Endothelial cell of umbilical vein (primary cell): ENCODE results near the gene RCVRN. TPM values are rescaled to one million over a fixed set of nuclear protein-coding genes. Genes with fewer than 3 reads are reported as not detected.

Experiments
- BruUV-seq: library from RNA; stranded (reverse); fragments of 400-500 nt; replicated peaks from 2 replicates; lab custom pipeline; 2021; lab: Mats Ljungman, UMichigan
- CTCF ChIA-PET: fragments of 300-600, 350-600 bp; sonication (Branson Sonifier 250); formaldehyde crosslinking; loops from one replicate; lab custom pipeline; 2021; ENCODE audit warnings: antibody characterized with exemption, inconsistent platforms; lab: Charles Lee
- POLR2A ChIA-PET: fragments of 300-600, 350-600 bp; sonication (Branson Sonifier 250); formaldehyde crosslinking; loops from one replicate; lab custom pipeline; 2021; ENCODE audit warnings: antibody characterized with exemption, inconsistent platforms; lab: Charles Lee
- DNase-seq: peaks from one replicate; pipeline ENCODE4 v3.0.0-alpha.2; 2011; ENCODE audit warnings: low read depth, low spot score
- FAIRE-seq: peaks from 2 replicates; lab custom pipeline; 2011; peaks lifted over from hg19 to GRCh38; lab: Jason Lieb, UNC
- H2AFZ ChIP-seq: 2 replicates; pipeline ENCODE4 v1.6.0; 2012; ENCODE audit warnings: low read depth, low read length, control low read depth, inconsistent platforms
- H3K27ac ChIP-seq: 2 replicates; pipeline ENCODE4 v1.5.1; 2011; ENCODE audit warnings: low read depth, mild to moderate bottlenecking, control low read depth, low read length, moderate library complexity; ENCODE audit not compliant: insufficient read depth
- H3K27me3 ChIP-seq, 2 experiments: 2 replicates each; pipeline versions ENCODE4 v1.6.0 to v1.6.1; 2011; ENCODE audit warnings: low read length in 2 of 2, mixed read lengths in 1 of 2; ENCODE audit not compliant: control insufficient read depth in 2 of 2, insufficient read depth in 2 of 2
- H3K36me3 ChIP-seq, 2 experiments: 2 replicates in 1 of 2; 3 replicates in 1 of 2; pipeline ENCODE4 v1.5.1; 2011; ENCODE audit warnings: low read length in 2 of 2, mild to moderate bottlenecking in 1 of 2, moderate library complexity in 1 of 2; ENCODE audit not compliant: control insufficient read depth in 2 of 2, insufficient read depth in 2 of 2; ENCODE audit errors: extremely low read depth in 1 of 2
- H3K4me1 ChIP-seq: 3 replicates; pipeline ENCODE4 v1.5.1; 2011; ENCODE audit warnings: mild to moderate bottlenecking, low read length; ENCODE audit not compliant: control insufficient read depth, insufficient read depth; ENCODE audit errors: extremely low read depth
- H3K4me2 ChIP-seq: 2 replicates; pipeline ENCODE4 v1.6.1; 2011; ENCODE audit warnings: low read length, control low read depth, mixed read lengths; ENCODE audit not compliant: insufficient read depth
- H3K4me3 ChIP-seq, 3 experiments: fragments of 200-600 bp in 1 of 3; sonication (generic), shearing (Covaris generic) in 1 of 3; replicated peaks in 1 of 3; 2 replicates each; pipeline ENCODE4 v1.5.1; 2011 to 2016; ENCODE audit warnings: control low read depth in 3 of 3, low read length in 3 of 3, mild to moderate bottlenecking in 2 of 3, inconsistent platforms in 1 of 3, low read depth in 1 of 3, moderate library complexity in 1 of 3; ENCODE audit not compliant: insufficient read depth in 1 of 3
- H3K79me2 ChIP-seq: 2 replicates; pipeline ENCODE4 v1.6.0; 2012; ENCODE audit warnings: low read length, inconsistent platforms; ENCODE audit not compliant: control insufficient read depth, insufficient read depth
- H3K9ac ChIP-seq: replicated peaks from 2 replicates; pipeline ENCODE3; 2011; ENCODE audit warnings: low read length, control low read depth; ENCODE audit not compliant: insufficient read depth; ENCODE audit errors: extremely low read depth
- H3K9me1 ChIP-seq: replicated peaks from 3 replicates; pipeline ENCODE4 v1.6.0; 2011; ENCODE audit warnings: mild to moderate bottlenecking, low read length; ENCODE audit not compliant: control insufficient read depth, insufficient read depth; ENCODE audit errors: extremely low read depth
- H3K9me3 ChIP-seq: replicated peaks from 2 replicates; pipeline ENCODE4 v1.5.1; 2012; ENCODE audit warnings: low read length, inconsistent platforms; ENCODE audit not compliant: control insufficient read depth, insufficient read depth
- H4K20me1 ChIP-seq: replicated peaks from 2 replicates; pipeline ENCODE3; 2011; ENCODE audit warnings: mild to moderate bottlenecking, low read length; ENCODE audit not compliant: control insufficient read depth, insufficient read depth; ENCODE audit errors: extremely low read depth
- EZH2 ChIP-seq: IDR thresholded peaks from 2 replicates; pipeline ENCODE4 v1.6.1; 2012; ENCODE audit warnings: borderline replicate concordance, low read depth, mild to moderate bottlenecking, moderate library complexity, low read length, inconsistent platforms; ENCODE audit not compliant: severe bottlenecking
- FOS ChIP-seq: IDR thresholded peaks from 2 replicates; pipeline ENCODE4 v1.6.1; 2011; ENCODE audit warnings: mild to moderate bottlenecking, low read length, moderate library complexity, borderline replicate concordance; ENCODE audit not compliant: insufficient read depth
- GATA2 ChIP-seq: IDR thresholded peaks from 2 replicates; pipeline ENCODE4 v1.7.0; 2011; ENCODE audit warnings: low read depth, mild to moderate bottlenecking, moderate library complexity, mixed read lengths, low read length; ENCODE audit not compliant: insufficient read length, insufficient read depth
- JUN ChIP-seq: IDR thresholded peaks from 2 replicates; pipeline ENCODE4 v1.6.1; 2011; ENCODE audit warnings: borderline replicate concordance, low read depth; ENCODE audit not compliant: insufficient read length, insufficient read depth
- MYC ChIP-seq: IDR thresholded peaks from one replicate; pipeline ENCODE4 v1.6.1; 2011; ENCODE audit warnings: mild to moderate bottlenecking, low read depth, low read length
- POLR2A ChIP-seq: IDR thresholded peaks from 2 replicates; pipeline ENCODE4 v1.6.1; 2012; ENCODE audit warnings: low read depth, mild to moderate bottlenecking, control low read depth, low read length
- POLR2AphosphoS5 ChIP-seq: IDR thresholded peaks from 2 replicates; pipeline ENCODE4 v1.6.1; 2012; ENCODE audit warnings: low read depth, mild to moderate bottlenecking, control low read depth, low read length, moderate library complexity; ENCODE audit not compliant: insufficient read depth
- dilution Hi-C: fragments of 300-500 bp; cut with MboI; formaldehyde crosslinking; loops from one replicate; pipeline ENCODE4 v1.15.0; 2019; ENCODE audit warnings: low sequenced_read_pairs; ENCODE audit not compliant: extremely low pct_ligation_motif_present
- intact Hi-C: fragments of 100-400 bp; cut with micrococcal nuclease; formaldehyde crosslinking; loops from one replicate; pipeline ENCODE4 v1.10.0; 2022
- polyA plus RNA-seq, 4 experiments: library from polyadenylated mRNA; depleted of rRNA in 3 of 4; stranded (reverse) in 3 of 4; unstranded in 1 of 4; fragments of >200 nt; gene quantifications; 2 replicates each; pipeline versions ENCODE4 v1.2.1 to v1.2.3, GENCODE V29; 2011 to 2012; ENCODE audit warnings: missing spikeins in 1 of 4
- total RNA-seq: library from RNA; stranded (reverse); gene quantifications from 2 replicates; pipeline ENCODE4 v1.2.3, GENCODE V29; 2021
- TF ChIP-seq, protein P1 (sequence below): IDR thresholded peaks from 2 replicates; pipeline ENCODE4 v1.6.1; 2011; ENCODE audit not compliant: insufficient read depth, insufficient read length
- TF ChIP-seq, protein P2 (sequence below), 2 donors: IDR thresholded peaks; 1 replicate in 1 of 2; 2 replicates in 1 of 2; pipeline ENCODE4 v1.5.1; 2011; ENCODE audit warnings: low read length in 2 of 2, mild to moderate bottlenecking in 2 of 2, moderate library complexity in 2 of 2, control low read depth in 1 of 2, inconsistent platforms in 1 of 2, low read depth in 1 of 2; ENCODE audit not compliant: insufficient read depth in 1 of 2; ENCODE audit errors: extremely low read depth in 1 of 2

RCVRN gene
- total and polyA plus RNA-seq, 2 donors (not counting 3 experiments of a cell fraction or from before 2014, with no cell fraction given): not detected

DNA sequence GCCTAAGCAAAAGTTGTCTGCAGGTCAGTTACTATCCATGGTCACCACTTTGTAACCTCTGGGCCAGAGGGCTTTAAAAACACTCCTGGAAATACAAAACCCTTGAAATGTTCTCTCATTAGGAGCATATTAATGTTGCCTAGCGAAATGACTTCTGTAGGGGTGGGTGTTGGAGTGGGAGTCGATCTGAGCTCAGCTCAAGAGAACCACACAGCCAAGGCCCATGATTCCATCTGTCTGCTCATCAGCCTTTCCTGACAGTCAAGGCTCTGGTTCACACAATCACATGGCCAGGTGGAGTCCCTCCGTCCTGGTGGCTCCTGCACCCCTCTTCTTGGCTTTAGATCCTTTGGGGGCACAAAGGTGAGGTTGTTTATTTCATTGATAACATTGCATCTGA is 26.7 kb downstream of the RCVRN start:
- H2AFZ ChIP-seq: no peak overlapping the region
- no peak overlapping the region for H3K9ac ChIP-seq
- POLR2A ChIA-PET: no interaction called here
- H3K27me3 ChIP-seq: no peaks in the 10 kb centered on the region
- DNase-seq (no peak), FAIRE-seq (no peak)
- TF ChIP-seq EZH2 (no peak), GATA2 (no peak), JUN (no peak), FOS (no peak), POLR2AphosphoS5 (no peak), POLR2A (no peak), MYC (no peak)
- TF ChIP-seq, protein P1, sequence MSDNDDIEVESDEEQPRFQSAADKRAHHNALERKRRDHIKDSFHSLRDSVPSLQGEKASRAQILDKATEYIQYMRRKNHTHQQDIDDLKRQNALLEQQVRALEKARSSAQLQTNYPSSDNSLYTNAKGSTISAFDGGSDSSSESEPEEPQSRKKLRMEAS: no peak
- TF ChIP-seq, protein P2, sequence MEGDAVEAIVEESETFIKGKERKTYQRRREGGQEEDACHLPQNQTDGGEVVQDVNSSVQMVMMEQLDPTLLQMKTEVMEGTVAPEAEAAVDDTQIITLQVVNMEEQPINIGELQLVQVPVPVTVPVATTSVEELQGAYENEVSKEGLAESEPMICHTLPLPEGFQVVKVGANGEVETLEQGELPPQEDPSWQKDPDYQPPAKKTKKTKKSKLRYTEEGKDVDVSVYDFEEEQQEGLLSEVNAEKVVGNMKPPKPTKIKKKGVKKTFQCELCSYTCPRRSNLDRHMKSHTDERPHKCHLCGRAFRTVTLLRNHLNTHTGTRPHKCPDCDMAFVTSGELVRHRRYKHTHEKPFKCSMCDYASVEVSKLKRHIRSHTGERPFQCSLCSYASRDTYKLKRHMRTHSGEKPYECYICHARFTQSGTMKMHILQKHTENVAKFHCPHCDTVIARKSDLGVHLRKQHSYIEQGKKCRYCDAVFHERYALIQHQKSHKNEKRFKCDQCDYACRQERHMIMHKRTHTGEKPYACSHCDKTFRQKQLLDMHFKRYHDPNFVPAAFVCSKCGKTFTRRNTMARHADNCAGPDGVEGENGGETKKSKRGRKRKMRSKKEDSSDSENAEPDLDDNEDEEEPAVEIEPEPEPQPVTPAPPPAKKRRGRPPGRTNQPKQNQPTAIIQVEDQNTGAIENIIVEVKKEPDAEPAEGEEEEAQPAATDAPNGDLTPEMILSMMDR (IDR thresholded peaks at IDR 0.05; ENCODE audit: extremely low read depth in 1 of 2, insufficient read depth in 1 of 2, low read depth in 1 of 2, low read length in 2 of 2): no peak
- intact Hi-C loops (no loop called here), dilution Hi-C loops (no loop called here)
- no peaks in the 10 kb centered on the region for H3K36me3 ChIP-seq
- H3K4me3 ChIP-seq: no peak overlapping the region
- no TSS peak for BruUV-seq
- no peaks in the 10 kb centered on the region for H3K79me2 ChIP-seq
- CTCF ChIA-PET: no interaction called here
- no peaks in the 10 kb centered on the region for H4K20me1 ChIP-seq
- no peaks in the 10 kb centered on the region for H3K4me1 ChIP-seq
- H3K9me1 ChIP-seq: no peaks in the 10 kb centered on the region
- H3K27ac ChIP-seq: no peak overlapping the region
- peaks cover 3% of the 10 kb centered on the region for H3K9me3 ChIP-seq
- H3K4me2 ChIP-seq: no peak overlapping the region
